ENCODE results near the gene PLEKHA1.

- TF ChIP-seq RAD21 (IDR thresholded peaks at IDR 0.05; ENCODE audit: low read length) (no peak), USF2 (IDR thresholded peaks at IDR 0.05; ENCODE audit: low read depth, low read length) (no peak), ELK1 (IDR thresholded peaks at IDR 0.05; ENCODE audit: borderline replicate concordance, low read depth, low read length) (no peak), RCOR1 (IDR thresholded peaks at IDR 0.05; ENCODE audit: insufficient replicate concordance, low read length) (no peak), POLR2A (IDR thresholded peaks at IDR 0.05; ENCODE audit: low read depth, low read length) (no peak)
- TF ChIP-seq, protein P1, sequence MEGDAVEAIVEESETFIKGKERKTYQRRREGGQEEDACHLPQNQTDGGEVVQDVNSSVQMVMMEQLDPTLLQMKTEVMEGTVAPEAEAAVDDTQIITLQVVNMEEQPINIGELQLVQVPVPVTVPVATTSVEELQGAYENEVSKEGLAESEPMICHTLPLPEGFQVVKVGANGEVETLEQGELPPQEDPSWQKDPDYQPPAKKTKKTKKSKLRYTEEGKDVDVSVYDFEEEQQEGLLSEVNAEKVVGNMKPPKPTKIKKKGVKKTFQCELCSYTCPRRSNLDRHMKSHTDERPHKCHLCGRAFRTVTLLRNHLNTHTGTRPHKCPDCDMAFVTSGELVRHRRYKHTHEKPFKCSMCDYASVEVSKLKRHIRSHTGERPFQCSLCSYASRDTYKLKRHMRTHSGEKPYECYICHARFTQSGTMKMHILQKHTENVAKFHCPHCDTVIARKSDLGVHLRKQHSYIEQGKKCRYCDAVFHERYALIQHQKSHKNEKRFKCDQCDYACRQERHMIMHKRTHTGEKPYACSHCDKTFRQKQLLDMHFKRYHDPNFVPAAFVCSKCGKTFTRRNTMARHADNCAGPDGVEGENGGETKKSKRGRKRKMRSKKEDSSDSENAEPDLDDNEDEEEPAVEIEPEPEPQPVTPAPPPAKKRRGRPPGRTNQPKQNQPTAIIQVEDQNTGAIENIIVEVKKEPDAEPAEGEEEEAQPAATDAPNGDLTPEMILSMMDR (conservative IDR thresholded peaks at IDR 0.05; ENCODE audit: low read depth, low read length) = no peak
These were observed 47.0 kb upstream of the PLEKHA1 start for GRCh38 chr10:122327237-122328206.
